ENCODE measurements around the gene CHN1.

CHN1 gene

DNA sequence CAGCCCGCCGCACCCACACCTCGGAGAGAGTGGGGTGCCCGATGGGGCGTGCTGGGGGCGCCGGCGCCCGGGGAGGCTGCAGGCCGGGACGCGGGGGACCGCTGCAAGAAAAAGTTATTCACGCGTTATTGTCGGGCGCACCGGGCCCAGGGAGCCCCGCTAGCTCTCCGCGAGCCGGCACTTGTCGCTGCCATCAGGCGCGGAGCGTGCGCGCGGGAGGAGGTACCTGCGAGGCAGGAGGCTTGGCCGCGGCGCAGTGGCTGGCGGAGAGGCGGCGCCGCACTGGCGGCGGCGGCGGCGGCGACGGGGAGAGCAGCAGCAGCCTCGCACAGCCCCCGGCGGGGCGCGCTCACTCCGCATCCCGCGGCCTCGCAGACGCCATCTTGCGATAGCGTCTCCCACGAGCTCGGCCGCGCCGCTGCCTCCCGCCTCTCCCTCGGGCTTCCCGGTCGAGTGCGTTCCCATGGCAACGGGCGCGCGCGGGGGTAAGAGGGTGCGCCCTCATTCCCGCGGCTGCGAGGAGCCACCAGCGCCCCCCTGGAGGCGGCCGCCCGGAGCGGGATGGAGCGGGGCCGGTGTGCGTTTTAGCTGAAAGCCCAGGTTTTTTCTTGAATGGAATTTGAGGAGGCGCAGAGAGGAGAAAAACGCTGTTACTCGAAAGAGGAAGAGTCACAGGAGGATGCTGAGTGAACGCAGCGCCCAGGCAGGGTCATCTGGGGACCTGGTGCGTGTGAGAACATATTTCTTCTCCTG lies at the start of gene CHN1:
CHN1 (minus strand) TSS at position 402 of the 753 bp plus-strand sequence. CDS start 469 bp downstream, outside the sequence.
- no peak for TF ChIP-seq CTCF (conservative IDR thresholded peaks at IDR 0.05; ENCODE audit: control insufficient read depth, insufficient read depth, low read depth, low read length)
- DNase-seq (ENCODE audit: low read depth): peak; percentile 54
- peak within 1 kb of the TSS; percentile 53 for H3K4me3 ChIP-seq (ENCODE audit: control insufficient read depth, low read depth, low read length)

- no peak overlapping the region for H3K4me3 ChIP-seq (ENCODE audit: control insufficient read depth, low read depth, low read length)
- no peak for DNase-seq (ENCODE audit: low read depth)
- TF ChIP-seq CTCF (conservative IDR thresholded peaks at IDR 0.05; ENCODE audit: control insufficient read depth, insufficient read depth, low read depth, low read length): no peak
These were observed 49.2 kb upstream of the CHN1 start for GRCh38 chr2:175054340-175054739.

DNA sequence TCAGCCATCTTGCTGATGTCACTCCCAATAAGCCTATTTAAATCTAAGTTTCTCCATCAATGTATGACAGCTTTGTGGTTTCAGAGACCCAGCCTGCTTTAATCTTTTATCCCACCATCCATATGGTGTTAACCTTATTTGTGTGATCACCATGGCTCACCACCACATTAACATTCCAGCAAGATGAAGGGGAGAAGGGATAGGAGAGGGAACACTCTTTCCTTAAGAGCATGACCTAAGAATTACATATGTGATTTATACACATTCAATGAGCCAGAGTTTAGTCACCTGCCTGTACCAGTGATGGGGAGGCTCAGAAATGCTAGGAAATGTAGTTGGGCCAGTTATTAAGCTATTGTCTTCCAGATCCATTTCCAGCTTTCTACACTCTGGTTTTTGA lies 44.5 kb upstream of the CHN1 start:
- H3K4me3 ChIP-seq (ENCODE audit: control insufficient read depth, low read depth, low read length): no peak overlapping the region
- no peak for TF ChIP-seq CTCF (conservative IDR thresholded peaks at IDR 0.05; ENCODE audit: control insufficient read depth, insufficient read depth, low read depth, low read length)
- DNase-seq (ENCODE audit: low read depth): peak; percentile 64

DNA sequence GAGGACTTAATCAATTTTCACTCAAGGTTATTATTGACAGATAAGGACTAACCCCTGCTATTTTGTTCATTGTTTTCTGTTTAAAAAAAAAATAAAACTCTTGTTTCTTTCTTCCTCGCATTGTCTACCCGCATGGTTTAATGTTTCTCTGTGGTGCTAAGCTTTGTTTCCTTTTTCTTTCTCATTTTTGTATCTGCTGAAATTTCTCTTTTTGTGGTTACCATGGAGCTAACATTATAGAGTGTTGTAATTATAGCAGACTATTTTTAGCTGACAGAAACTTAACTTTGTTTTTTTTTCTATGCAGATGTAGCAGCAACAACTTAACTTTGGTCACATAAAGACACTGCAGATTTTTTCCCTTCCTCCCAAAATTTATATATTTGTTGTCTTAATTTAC lies 43.1 kb upstream of the CHN1 start:
- TF ChIP-seq CTCF (conservative IDR thresholded peaks at IDR 0.05; ENCODE audit: control insufficient read depth, insufficient read depth, low read depth, low read length): no peak
- H3K4me3 ChIP-seq (ENCODE audit: control insufficient read depth, low read depth, low read length): no peak overlapping the region
- DNase-seq (ENCODE audit: low read depth): no peak

GRCh38 chr2:175039490-175039889 lies 34.3 kb upstream of the CHN1 start:
- no peak for TF ChIP-seq CTCF (conservative IDR thresholded peaks at IDR 0.05; ENCODE audit: control insufficient read depth, insufficient read depth, low read depth, low read length)
- no peak overlapping the region for H3K4me3 ChIP-seq (ENCODE audit: control insufficient read depth, low read depth, low read length)
- DNase-seq (ENCODE audit: low read depth): no peak

GRCh38 chr2:175039031-175039430 lies 33.9 kb upstream of the CHN1 start:
- no peak for DNase-seq (ENCODE audit: low read depth)
- TF ChIP-seq CTCF (conservative IDR thresholded peaks at IDR 0.05; ENCODE audit: control insufficient read depth, insufficient read depth, low read depth, low read length): no peak
- no peak overlapping the region for H3K4me3 ChIP-seq (ENCODE audit: control insufficient read depth, low read depth, low read length)
